IPS DF 4.7 (cell line): ENCODE measurements around the gene MRTFA.
A peak's percentile ranks its signal among the peaks of the same experiment; 100 is the strongest.
"Not testable (repeated sequence)": the region's sequence is repeated elsewhere in the genome, so short reads cannot be mapped to it uniquely, and the experiment has no call there.

Experiments used
- DNase-seq: peaks from one replicate; pipeline ENCODE4 v3.0.0-alpha.2; 2013; ENCODE audit warnings: low spot score; ENCODE audit errors: extremely low read depth

The MRTFA gene

DNA sequence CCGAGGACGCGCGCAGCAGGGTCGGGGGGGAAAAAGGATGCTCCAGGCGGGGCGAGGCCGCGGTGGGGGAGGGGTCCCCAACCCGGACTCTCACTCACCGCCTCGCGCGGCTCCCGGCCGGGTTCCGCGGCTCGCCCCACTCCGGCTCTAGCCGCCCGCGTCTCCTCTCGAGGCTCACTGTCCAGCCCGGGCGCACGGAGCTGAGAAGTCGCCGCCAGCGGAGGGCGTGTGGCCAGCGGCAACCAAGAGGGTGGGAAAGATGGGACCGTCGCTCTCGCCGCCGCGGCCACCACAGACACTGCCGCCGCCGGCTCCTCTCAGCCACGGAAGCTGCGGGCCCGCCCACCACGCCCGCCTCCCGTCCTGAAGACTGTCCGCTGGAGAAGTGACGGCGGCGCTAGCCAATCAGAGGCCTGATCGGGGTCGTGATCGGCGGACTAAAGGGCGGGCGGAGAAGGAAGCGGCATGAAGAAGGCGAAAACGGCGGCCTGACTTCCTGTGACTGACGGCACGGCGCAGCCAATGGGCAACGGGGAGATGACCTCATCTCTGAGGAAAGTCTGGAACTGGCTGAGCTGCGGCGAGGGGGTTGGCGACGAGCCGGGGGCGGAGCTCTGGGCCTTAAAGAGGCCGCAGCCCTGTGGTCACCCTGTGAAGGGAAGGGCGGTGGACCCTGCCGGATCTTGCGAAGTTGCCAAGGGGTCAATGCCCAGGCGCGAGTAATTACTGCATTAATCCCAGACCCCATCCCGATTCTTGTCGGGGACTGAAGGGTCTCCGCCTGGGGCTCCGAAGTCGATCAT, at the start of gene MRTFA:
TSS of gene MRTFA (minus strand) at position 340 of the 803 bp plus-strand sequence.
- peak; percentile 99 for DNase-seq

DNA sequence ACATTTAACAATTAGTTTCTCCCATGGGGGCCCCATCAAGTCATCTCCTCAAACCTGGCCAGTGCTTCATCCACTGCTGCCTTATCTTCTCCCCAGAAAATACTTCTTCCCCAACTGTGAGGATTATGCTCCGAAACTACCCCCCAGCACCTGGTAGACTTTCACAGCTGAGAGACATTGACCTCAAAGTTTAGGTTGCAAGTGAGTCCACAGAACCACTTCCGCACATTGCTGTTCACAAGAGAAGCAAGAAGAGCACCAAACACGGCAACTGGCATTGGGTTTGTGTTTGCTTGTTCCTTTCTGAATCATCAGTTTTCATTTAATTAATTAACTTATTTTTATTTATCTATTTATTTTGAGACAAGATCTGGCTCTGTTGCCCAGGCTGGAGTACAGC, 48.9 kb upstream of the MRTFA start:
- DNase-seq: no peak

DNA sequence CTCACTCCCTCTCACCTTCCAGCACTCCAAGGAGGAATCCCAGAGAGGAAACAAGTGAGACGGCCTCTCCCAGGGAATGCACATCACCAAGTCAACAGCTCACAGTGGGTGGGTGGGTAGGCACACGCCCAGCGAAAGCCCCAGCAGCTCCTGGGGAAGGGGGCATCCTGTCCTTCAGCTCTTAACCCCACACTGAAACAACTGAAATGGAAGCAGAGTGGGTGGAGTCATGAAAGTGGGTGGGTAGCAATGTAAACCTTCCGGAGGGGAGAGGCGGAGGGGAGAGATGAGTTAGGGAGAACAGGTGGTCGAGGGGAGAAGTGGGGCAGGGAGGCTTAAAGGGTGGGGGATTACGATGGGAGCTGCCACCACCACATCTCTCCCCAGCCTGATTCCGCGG, 48.2 kb upstream of the MRTFA start:
- peak; percentile 87 for DNase-seq

DNA sequence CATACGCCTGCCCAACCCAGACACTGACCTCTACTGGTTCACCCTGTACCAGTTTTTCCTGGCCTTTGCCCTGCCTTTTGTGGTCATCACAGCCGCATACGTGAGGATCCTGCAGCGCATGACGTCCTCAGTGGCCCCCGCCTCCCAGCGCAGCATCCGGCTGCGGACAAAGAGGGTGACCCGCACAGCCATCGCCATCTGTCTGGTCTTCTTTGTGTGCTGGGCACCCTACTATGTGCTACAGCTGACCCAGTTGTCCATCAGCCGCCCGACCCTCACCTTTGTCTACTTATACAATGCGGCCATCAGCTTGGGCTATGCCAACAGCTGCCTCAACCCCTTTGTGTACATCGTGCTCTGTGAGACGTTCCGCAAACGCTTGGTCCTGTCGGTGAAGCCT, 44.9 kb upstream of the MRTFA start:
- no peak for DNase-seq

DNA sequence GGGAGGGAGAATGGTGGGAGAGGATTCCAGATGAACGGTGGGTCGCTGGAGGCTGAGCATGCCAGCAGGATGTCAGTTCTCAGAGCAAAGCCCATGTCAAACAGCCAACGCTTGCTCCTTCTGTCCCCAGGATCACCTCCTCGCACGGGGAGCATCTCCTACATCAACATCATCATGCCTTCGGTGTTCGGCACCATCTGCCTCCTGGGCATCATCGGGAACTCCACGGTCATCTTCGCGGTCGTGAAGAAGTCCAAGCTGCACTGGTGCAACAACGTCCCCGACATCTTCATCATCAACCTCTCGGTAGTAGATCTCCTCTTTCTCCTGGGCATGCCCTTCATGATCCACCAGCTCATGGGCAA, 44.3 kb upstream of the MRTFA start:
- DNase-seq: no peak

DNA sequence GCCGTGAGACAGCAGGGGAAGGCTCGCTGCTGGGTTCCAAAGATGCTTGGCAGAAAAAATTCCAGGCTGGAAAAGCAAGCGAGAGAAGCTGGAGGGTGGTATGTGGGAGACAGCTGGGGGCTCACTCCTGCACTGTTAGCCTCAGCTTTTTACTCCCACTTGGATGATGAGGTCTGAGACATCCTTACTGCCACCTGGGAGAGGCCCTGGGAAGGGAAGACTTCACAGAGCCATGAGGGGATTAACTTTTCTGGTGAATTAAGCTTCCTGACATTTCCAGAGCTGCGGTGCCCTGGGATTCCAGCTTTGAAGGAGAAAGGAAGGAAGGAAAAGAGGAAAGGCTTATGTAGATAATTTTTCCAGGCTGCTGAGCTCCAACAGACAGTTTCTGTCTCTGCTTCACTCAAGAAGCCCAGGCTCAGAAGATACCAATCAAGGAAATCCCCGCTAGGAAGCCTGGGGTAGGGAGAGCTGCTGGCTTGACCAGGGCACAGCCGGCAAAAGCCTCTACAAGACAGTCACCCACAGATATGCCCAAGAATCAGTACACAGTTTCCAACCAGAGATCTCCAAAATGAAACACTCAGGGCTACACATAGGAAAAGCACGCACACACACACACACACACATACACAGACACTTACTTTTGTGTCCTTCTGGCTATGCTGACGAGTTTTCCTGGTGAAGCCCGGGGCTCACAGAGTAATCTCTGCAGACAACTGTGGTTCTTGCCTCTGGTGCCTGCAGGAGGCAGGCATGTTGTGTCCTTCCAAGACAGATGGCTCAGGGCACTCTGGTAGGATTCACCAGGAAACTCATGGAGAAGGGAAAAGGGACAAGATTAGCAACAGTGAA, 43.7 kb upstream of the MRTFA start:
- DNase-seq: no peak

DNA sequence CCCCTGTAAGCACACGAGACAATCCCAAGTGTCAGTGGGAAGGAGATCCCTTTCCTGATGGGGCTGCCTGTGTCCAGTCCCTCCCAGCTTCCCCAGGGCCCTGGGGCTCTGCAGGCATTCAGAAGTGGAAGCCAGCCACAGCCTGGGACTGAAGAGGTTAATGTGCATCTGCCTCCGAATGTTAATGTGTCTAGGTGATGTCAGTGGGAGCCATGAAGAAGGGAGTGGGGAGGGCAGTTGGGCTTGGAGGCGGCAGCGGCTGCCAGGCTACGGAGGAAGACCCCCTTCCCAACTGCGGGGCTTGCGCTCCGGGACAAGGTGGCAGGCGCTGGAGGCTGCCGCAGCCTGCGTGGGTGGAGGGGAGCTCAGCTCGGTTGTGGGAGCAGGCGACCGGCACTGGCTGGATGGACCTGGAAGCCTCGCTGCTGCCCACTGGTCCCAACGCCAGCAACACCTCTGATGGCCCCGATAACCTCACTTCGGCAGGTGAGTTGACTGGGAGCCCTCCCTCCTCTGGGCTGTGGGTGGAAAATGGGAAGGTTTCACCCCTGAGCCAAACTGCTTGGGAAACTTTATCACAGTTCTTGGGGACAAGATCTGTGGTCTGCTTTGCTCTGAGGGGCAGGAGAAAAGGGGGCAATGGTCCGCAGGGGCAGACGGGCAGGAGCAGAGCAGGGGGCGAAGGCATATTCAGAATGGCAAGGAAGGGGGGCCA, 42.9 kb upstream of the MRTFA start, which contains the start of gene MCHR1:
TSS of gene MCHR1 (plus strand) at position 236 of the 715 bp plus-strand sequence. CDS start at position 405, 169 bp downstream.
- no peak for DNase-seq

DNA sequence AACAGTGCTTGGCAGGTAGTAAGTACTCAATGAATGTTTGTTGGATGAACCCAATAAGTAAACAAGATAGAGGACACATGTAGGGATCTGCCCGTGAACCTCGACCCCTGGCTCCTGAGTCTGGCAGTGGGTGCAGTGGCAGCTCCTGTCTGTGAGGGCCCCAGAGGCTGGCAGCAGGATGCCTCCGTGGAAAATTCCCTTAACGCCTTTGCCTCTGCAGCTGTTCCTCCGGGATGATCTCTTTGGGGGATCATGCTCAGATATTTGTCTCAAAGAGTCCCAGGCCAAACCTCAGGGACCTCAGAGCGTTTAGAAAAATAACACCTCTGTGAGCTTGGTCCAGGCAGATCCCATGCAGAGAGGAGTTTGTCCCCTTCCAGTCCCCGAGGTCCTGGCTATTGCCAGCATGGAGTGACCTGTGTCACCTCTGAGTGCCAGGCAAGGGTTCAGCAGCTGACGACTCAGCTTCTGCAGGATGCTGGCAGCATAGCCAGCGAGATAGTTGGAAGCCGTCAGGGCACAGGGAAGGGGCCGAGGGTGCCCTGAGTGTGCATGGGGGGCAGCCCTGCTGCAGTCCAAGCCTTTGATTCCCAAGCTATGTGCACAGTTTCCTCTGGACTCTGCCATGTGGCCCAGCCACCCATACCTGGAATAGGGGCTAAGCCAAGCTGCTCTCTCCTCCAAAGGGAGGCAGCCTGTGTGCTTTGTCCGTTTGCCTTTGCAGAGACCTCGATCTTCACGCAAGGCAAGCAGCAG, 42.2 kb upstream of the MRTFA start:
- no peak for DNase-seq

DNA sequence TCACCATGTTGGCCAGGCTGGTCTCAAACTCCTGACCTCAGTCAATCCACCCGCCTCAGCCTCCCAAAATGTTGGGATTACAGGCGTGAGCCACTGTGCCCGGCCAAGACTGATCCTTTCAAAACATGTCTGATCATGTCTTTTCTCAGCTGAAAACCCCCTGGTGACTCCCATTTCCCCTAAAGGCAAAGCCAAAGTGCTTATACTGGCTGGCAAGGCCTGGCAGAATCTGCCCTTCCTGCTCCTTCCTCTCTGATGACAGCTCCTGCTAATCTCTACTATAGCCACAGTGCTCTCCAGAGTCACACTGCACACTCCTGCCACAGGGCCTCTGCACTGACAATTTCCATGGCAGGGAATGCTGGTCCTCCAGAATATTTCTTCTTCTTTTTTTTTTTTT, 40.1 kb upstream of the MRTFA start:
- no peak for DNase-seq

DNA sequence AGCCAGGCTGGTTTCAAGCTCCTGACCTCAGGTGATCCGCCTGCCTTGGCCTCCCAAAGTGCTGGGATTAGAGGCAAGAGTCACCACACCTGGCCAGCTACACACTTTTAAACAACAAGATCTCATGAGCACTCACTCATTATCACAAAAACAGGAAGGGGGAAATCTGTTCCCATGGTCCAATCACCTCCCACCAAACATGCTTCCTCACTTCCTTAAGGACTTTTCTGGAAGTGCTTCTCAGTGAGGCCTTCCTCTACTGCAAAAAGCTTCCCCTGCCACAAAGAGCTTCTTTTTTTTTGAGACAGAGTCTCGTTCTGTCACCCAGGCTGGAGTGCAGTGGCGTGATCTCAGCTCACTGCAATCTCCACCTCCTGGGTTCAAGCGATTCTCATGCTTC, 39.6 kb upstream of the MRTFA start:
- not testable (repeated sequence) for DNase-seq

DNA sequence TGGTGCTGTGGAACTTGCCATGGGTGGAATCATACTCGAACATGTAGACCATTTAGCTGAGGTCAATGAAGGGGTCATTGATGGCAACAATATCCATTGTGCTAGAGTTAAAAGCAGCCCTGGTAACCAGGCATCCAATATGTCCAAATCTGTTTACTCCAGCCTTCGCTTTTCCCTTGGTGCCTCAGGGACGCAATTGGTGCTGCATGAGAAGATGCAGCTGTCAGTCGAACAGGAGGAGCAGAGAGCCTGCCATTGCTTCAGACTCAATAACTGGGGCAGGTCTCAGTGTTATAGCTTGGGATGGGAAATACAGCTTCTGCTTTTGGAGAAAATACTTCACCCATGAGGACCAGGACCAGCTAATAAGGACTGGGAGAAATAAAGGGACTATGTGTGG, 37.8 kb upstream of the MRTFA start:
- no peak for DNase-seq

DNA sequence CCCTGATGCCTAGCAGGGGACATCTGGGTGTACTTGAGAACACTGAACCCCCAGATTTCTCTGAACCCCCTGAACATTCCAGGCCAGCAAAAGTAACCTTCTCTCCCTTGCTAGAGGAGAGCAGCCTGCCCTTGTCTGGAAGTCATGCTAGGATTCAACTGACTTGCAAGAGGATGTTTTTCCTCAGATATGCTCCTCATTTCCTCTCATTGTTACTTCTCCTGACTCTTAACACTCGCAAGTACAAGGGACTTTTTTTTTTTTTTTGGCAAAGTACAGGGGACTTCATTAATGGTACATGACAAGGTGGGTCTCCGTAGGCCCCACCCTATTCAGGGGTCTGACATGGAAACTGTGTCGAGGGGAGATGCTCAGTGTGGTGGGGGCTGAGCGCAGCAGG, 36.5 kb upstream of the MRTFA start:
- DNase-seq: no peak

DNA sequence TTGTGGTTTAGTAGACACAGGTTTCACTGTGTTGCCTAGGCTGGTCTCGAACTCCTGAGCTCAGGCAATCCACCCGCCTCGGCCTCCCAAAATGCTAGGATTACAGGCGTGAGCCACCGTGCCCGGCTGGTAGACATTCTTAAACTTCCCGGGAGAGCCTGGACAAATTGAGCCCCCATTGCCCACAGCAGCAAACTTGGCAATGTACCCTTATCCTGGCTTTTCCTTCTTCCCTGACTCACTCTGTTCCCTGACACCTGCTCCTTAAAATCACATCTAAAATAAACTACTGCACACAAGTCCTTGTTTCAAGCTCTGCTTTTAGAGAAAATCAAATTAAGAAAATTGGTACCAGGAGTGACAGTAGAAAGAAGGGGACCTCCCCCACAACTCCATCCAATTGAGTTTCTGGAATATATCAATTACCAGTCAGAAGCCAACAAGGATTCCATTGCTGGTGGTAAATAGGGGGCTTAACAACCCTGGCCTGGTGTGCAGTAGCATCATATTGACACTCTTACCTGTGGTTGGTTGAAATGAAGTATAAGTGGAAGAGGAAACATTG, 35.4 kb upstream of the MRTFA start:
- DNase-seq: no peak

DNA sequence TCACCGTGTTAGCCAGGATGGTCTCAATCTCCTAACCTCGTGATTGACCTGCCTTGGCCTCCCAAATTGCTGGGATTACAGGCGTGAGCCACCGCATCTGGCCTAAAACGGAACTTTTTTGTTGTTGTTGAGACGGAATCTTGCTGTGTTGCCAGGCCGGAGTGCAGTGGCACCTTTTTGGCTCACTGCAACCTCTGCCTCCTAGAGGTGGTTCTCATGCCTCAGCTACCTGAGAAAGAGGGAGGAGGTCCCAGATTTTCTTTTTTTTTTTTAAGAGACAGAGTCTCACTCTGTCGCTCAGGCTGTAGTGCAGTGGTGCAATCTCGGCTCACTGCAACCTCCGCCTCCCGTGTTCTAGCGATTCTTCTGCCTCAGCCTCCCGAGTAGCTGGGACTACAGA, 34.9 kb upstream of the MRTFA start:
- DNase-seq: no peak

DNA sequence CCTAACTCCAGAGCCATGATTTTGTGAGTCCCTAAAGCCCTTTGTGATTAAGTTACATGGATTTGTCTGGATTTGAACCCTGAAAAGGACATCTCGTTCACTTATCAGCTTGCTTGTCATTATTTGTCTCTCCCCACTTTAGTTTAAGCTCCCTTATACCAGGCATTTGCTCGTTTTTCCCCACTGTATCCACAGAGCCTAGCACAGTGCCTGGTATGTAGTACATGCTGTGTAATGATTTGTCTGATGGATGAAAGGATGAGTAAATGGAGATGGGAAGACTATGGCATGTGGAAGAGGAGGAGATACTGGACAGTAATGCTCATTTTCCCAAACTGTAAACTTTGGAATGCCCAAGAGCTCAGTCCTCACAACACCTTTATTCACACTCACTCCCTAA, 33.5 kb upstream of the MRTFA start:
- no peak for DNase-seq

DNA sequence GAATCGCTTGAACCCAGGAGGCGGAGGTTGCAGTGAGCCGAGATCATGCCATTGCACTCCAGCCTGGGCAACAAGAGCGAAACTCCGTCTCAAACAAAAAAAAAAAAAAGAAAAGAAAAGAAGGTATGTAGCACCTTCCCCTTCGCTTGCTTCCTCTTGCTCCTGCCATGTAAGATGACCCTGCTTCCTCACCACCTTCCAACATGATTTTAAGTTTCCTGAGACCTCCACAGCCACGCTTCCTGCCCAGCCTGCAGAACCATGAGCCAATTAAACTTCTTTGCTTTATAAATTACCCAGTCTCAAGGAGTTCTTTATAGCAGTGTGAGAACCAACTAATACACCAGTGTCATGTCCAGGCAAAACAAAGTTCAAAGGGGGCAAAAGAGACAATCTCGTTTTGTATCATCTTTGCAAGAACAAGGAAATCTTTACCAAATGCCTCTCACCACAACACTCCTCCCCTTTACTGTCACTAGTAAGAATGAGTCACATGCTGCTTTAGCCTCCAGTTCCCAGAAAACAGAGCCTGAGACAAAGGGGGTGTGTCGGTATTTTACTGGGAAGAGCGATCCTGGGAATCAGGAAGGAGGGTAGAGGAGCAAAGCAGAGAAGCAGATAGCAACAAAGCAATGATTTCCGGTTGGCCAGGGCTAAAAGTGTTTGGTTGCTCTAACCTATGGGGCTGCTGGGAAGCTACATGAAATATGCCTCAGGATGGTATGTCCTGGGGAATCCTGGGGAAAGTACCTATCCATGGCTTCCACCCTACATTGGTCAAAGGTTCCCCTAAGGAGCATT, 32.3 kb upstream of the MRTFA start:
- no peak for DNase-seq

DNA sequence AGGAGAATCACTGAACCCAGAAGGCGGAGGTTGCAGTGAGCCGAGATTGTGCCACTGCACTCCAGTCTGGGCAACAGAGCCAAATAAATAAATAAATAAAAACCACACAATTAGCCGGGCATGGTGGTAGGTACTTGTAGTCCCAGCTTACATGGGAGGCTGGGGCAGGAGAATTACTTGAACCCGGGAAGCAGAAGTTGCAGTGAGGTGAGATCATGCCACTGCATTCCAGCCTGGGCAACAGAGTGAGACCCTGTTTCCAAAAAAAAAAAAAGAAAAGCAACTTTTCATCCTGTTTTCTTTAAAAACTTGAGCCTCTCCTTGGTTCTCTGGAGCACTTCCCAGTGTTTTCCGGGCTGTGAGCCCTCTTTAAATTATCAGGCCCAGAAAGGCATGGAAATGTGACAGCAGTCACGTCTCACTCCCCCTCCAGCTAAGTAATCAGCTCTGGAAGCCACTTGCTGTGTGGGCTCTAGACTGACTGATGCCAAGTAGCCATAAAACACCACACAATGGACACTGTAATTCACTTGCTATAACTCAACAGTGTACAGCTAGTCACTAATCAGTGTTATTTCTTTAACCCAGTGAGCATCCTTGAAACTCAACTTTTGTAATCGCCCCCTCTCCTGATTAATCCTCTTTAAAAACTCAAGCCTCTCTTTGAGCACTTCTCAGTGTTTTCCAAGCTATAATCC, 29.8 kb upstream of the MRTFA start:
- no peak for DNase-seq

DNA sequence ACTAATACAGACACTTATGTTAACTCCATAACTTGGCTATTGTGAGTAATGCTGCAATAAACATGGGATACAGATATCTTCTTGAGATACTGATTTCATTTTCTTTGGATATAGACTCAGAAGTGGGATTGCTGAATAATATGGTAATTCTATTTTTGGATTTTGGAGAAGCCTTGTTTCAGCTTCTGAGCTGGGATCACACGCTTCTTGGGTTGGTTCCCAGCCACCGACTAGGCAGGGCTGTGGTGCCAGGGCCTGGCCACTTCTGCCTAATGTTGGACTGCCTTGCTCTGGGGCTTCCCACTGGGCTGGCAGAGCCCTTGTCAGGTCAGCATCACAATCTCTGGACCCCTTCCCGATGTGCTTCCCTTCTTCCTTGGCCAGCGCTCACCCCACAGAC, 28.8 kb upstream of the MRTFA start:
- no peak for DNase-seq

DNA sequence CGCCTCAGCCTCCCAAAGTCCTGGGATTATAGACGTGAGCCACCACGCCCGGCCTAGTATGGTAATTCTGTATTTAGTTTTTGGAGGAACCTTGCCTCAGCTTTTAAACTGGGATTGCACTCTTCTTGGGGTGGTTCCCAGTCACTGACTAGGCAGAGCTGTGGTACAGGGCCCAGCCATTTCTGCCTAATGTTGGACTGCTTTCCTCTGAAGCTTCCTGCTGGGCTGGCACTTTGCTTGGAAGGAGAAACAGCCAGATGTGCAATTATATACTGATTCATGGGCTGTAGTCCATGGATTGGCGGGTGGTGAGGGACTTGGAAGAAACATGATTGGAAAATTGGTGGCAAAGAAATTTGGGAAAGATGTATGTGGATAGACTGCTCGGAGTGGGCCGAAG, 25.2 kb upstream of the MRTFA start:
- DNase-seq: no peak

DNA sequence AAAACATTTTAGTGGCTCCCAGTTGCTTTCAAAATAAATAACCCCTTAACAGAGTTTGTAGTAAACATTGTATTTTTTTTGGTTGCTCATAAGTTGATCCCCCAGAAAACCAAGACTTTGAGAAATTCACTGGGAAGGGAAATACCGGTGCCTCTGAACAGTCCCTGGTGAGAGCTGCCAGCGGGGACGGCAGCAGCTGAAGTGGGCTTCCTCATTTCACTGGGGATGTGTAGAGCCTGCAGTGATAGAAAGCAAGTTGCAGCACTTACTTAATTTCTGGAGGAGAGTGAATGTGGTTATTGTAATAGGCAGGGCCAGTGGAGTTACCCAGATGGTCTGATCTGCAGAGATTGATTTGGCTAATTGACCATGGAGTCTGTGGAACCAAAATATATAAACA, 24.2 kb upstream of the MRTFA start:
- DNase-seq: no peak
